ENCODE measurements around the gene EPHB2. TPM values are rescaled to one million over a fixed set of nuclear protein-coding genes. Genes with fewer than 3 reads are reported as not detected.

Gene EPHB2
- total and polyA plus RNA-seq, 2 donors (not counting 3 experiments of a cell fraction or from before 2014, with no cell fraction given) = 50.8 to 69.1 TPM

GRCh38 chr1:22952694-22953056 lies 242.0 kb downstream of the EPHB2 start:
- no peak overlapping the region for H2AFZ ChIP-seq (ENCODE audit: low read depth, low read length)
- H3K9ac ChIP-seq (replicated peaks; ENCODE audit: extremely low read depth, insufficient read depth, low read length) = no peak overlapping the region
- DNase-seq (ENCODE audit: low read depth, low spot score) = no peak
- H3K27me3 ChIP-seq (ENCODE audit: control insufficient read depth in 2 of 2, insufficient read depth in 2 of 2, low read length in 2 of 2) = peaks cover 32 to 44% of the 10 kb centered on the region in 2 experiments
- POLR2A ChIA-PET = no interaction called here
- no peaks in the 10 kb centered on the region for H3K4me1 ChIP-seq (ENCODE audit: control insufficient read depth, extremely low read depth, insufficient read depth, low read length)
- H3K36me3 ChIP-seq (ENCODE audit: control insufficient read depth in 2 of 2, extremely low read depth in 1 of 2, insufficient read depth in 2 of 2, low read length in 2 of 2) = no peaks in the 10 kb centered on the region
- intact Hi-C loops (cut with micrococcal nuclease) (no loop called here), dilution Hi-C loops (cut with MboI; ENCODE audit: extremely low pct_ligation_motif_present, low sequenced_read_pairs) (loop anchor here (25.0 kb wide), 1 partner anchor 290 kb away; the partner anchor contains the start of gene C1QB)
- TF ChIP-seq JUN (IDR thresholded peaks at IDR 0.05; ENCODE audit: borderline replicate concordance, insufficient read depth, insufficient read length, low read depth) = no peak
- no peak for TF ChIP-seq EZH2 (IDR thresholded peaks at IDR 0.05; ENCODE audit: borderline replicate concordance, low read depth, low read length, severe bottlenecking)
- no peak for TF ChIP-seq GATA2 (IDR thresholded peaks at IDR 0.05; ENCODE audit: insufficient read depth, insufficient read length, low read depth, low read length)
- no peak for TF ChIP-seq MAX (IDR thresholded peaks at IDR 0.05; ENCODE audit: insufficient read depth, insufficient read length)
- no peak for TF ChIP-seq POLR2AphosphoS5 (IDR thresholded peaks at IDR 0.05; ENCODE audit: insufficient read depth, low read depth, low read length)
- TF ChIP-seq FOS (IDR thresholded peaks at IDR 0.05; ENCODE audit: borderline replicate concordance, insufficient read depth, low read length) = no peak
- TF ChIP-seq CTCF (IDR thresholded peaks at IDR 0.05; ENCODE audit: extremely low read depth in 1 of 2, insufficient read depth in 1 of 2, low read depth in 1 of 2, low read length in 2 of 2) = no peak
- no peak for TF ChIP-seq MYC (IDR thresholded peaks at IDR 0.05; ENCODE audit: low read depth, low read length)
- no peak for TF ChIP-seq POLR2A (IDR thresholded peaks at IDR 0.05; ENCODE audit: low read depth, low read length)
- no TSS peak for BruUV-seq (replicated peaks)
- no peak overlapping the region for H3K27ac ChIP-seq (ENCODE audit: insufficient read depth, low read depth, low read length)
- H3K4me3 ChIP-seq (replicated peaks in 1 of 3; ENCODE audit: insufficient read depth in 1 of 3, low read depth in 1 of 3, low read length in 3 of 3) = no peak overlapping the region
- no peak for FAIRE-seq
- H3K9me3 ChIP-seq (replicated peaks; ENCODE audit: control insufficient read depth, insufficient read depth, low read length) = no peaks in the 10 kb centered on the region
- no peaks in the 10 kb centered on the region for H3K79me2 ChIP-seq (ENCODE audit: control insufficient read depth, insufficient read depth, low read length)
- H3K9me1 ChIP-seq (replicated peaks; ENCODE audit: control insufficient read depth, extremely low read depth, insufficient read depth, low read length) = no peaks in the 10 kb centered on the region
- H4K20me1 ChIP-seq (replicated peaks; ENCODE audit: control insufficient read depth, extremely low read depth, insufficient read depth, low read length) = no peaks in the 10 kb centered on the region
- H3K4me2 ChIP-seq (ENCODE audit: insufficient read depth, low read length) = no peak overlapping the region
- CTCF ChIA-PET = interaction anchor here (0.6 to 1.2 kb wide), 3 partner anchors 12 to 324 kb away, joined by 3 read pairs; no protein-coding TSS in a partner anchor
